Fibroblast of lung (primary cell): ENCODE measurements around the gene TBRG4.

Source experiments
- EZH2 ChIP-seq: IDR thresholded peaks from 2 replicates; pipeline ENCODE4 v1.5.1; 2012; ENCODE audit warnings: low read length, control low read depth, mild to moderate bottlenecking; ENCODE audit errors: missing control alignments
- TF ChIP-seq, protein P1 (sequence below), 2 donors: IDR thresholded peaks in 1 of 2; conservative IDR thresholded peaks in 1 of 2; 1 replicate in 1 of 2; 2 replicates in 1 of 2; pipeline ENCODE4 v1.5.1; 2011 to 2012; ENCODE audit warnings: low read length in 2 of 2, control low read depth in 1 of 2, inconsistent platforms in 1 of 2, low read depth in 1 of 2, mild to moderate bottlenecking in 1 of 2

DNA sequence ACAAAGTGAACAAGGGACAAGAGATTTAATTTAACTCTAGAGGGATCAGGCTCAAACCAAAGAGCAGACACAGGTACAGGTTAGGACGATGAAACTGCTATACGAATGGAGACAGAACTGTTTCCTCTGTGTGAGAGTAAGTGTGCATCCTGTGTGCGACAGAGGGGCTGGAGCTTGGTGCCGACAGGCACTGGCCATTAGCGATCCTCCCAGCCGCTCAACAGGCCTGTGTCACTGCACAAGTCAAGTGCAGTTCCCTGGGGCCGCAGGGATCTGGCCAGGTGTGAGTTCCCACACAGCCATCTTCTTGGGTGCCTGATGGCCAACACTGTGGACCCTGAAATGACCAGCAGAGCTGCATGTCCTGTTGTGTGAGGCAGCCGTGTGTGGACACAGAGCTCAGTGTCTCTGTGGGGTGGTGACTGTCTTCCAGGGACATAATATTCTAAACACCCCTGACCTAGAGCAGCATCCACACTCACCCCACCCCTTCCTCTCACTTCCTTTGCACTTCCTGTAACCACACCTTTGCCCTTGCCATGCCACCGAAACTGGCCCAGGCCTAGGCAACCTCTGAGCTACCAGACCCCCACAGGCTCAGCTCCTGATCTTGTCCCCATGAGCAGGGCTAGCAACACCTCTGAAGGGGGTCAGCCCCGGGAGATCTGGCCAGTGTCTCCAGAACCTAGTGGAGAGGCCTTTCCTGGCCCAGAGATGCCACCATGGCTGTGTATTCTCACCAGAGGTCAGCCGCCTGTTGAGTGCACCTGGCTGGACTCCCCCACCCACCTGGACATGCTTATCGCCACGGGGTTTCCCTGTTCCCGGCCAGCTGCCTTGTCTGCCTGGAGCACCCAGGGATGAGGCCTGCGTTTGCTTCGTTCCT lies 11.7 kb upstream of the TBRG4 start:
- TF ChIP-seq, protein P1, sequence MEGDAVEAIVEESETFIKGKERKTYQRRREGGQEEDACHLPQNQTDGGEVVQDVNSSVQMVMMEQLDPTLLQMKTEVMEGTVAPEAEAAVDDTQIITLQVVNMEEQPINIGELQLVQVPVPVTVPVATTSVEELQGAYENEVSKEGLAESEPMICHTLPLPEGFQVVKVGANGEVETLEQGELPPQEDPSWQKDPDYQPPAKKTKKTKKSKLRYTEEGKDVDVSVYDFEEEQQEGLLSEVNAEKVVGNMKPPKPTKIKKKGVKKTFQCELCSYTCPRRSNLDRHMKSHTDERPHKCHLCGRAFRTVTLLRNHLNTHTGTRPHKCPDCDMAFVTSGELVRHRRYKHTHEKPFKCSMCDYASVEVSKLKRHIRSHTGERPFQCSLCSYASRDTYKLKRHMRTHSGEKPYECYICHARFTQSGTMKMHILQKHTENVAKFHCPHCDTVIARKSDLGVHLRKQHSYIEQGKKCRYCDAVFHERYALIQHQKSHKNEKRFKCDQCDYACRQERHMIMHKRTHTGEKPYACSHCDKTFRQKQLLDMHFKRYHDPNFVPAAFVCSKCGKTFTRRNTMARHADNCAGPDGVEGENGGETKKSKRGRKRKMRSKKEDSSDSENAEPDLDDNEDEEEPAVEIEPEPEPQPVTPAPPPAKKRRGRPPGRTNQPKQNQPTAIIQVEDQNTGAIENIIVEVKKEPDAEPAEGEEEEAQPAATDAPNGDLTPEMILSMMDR (conservative IDR thresholded peaks at IDR 0.05 in 1 of 2, IDR thresholded peaks at IDR 0.05 in 1 of 2; ENCODE audit: low read depth in 1 of 2, low read length in 2 of 2): no peak
- no peak for TF ChIP-seq EZH2
